Epithelial cell of esophagus (primary cell): Measurements from ENCODE around the gene SLC16A11.

Experiments
- DNase-seq: peaks from one replicate; pipeline ENCODE4 v3.0.0; 2010; ENCODE audit warnings: low read depth
- H3K4me3 ChIP-seq: 2 replicates; pipeline ENCODE4 v1.5.1; 2011; ENCODE audit warnings: mild to moderate bottlenecking, low read length, control low read depth
- CTCF ChIP-seq: IDR thresholded peaks from 2 replicates; pipeline ENCODE4 v1.5.1; 2011; ENCODE audit warnings: low read depth, mild to moderate bottlenecking, low read length, control low read depth, inconsistent platforms; ENCODE audit not compliant: insufficient read depth; ENCODE audit errors: missing control alignments

Gene SLC16A11

GRCh38 chr17:7068268-7068667 lies 24.4 kb upstream of the SLC16A11 start:
- no peak for TF ChIP-seq CTCF
- DNase-seq, result no peak
- no peak overlapping the region for H3K4me3 ChIP-seq

GRCh38 chr17:7067198-7067597 lies 23.3 kb upstream of the SLC16A11 start:
- no peak for TF ChIP-seq CTCF
- H3K4me3 ChIP-seq, result no peak overlapping the region
- no peak for DNase-seq

GRCh38 chr17:7064261-7064660 lies 20.4 kb upstream of the SLC16A11 start:
- TF ChIP-seq CTCF, result no peak
- H3K4me3 ChIP-seq, result no peak overlapping the region
- no peak for DNase-seq

GRCh38 chr17:7063518-7064094 lies 19.7 kb upstream of the SLC16A11 start:
- H3K4me3 ChIP-seq, result no peak overlapping the region
- peak; percentile 24 for DNase-seq
- no peak for TF ChIP-seq CTCF

- H3K4me3 ChIP-seq, result peak overlapping the region; percentile 13
- no peak for TF ChIP-seq CTCF
- peak; percentile 92 for DNase-seq
Observed at GRCh38 chr17:7060165-7060891, 16.4 kb upstream of the SLC16A11 start.

GRCh38 chr17:7058831-7059447 lies 15.0 kb upstream of the SLC16A11 start:
- H3K4me3 ChIP-seq, result no peak overlapping the region
- TF ChIP-seq CTCF, result no peak
- peak; percentile 83 for DNase-seq
